Fibroblast of the conjunctiva (primary cell): Measurements from ENCODE around the gene GRM3.
A peak's percentile ranks its signal among the peaks of the same experiment; 100 is the strongest.

Source experiments
- DNase-seq: peaks from one replicate; pipeline ENCODE4 v3.0.0-alpha.2; 2010; ENCODE audit warnings: low read depth

The GRM3 gene

GRCh38 chr7:86904949-86905834 lies 261.5 kb downstream of the GRM3 start:
- DNase-seq = peak; percentile 12

GRCh38 chr7:86908948-86909347 lies 265.2 kb downstream of the GRM3 start:
- DNase-seq = no peak

- DNase-seq = no peak
These were observed 267.9 kb downstream of the GRM3 start for GRCh38 chr7:86911659-86912058.

GRCh38 chr7:86913709-86914108 lies 270.0 kb downstream of the GRM3 start:
- DNase-seq = peak; percentile 80
